Measurements from ENCODE around the gene SLC25A36. TPM values are rescaled to one million over a fixed set of nuclear protein-coding genes. Genes with fewer than 3 reads are reported as not detected.

The SLC25A36 gene
- total RNA-seq, 1 donor from 2014 or later: 98.4 TPM

DNA sequence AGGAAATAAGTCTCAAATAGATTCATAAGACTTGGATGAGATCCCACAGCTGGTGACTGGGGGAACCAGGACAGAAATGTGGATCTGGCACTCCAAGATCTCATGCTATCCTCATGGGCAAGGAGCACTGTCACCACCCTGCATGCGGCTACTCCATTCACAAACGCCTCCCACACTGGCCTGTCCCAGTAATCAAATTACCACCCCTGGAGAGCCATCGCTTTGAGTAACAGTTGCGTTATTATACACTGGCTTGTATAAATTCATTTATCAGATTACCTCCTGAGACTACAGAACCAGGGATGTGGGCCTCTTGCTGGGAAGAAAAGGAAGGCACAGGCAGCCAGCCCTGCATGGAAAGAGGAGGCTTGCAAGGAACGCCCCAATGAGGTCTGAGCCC, 27.9 kb upstream of the SLC25A36 start:
- H3K27me3 Mint-ChIP-seq: no peaks in the 10 kb centered on the region
- DNase-seq (ENCODE audit: extremely low spot score, unreplicated experiment): no peak
- H3K27ac Mint-ChIP-seq: no peak overlapping the region
- H3K4me3 Mint-ChIP-seq: no peak overlapping the region
- peaks cover 36% of the 10 kb centered on the region for H3K4me1 Mint-ChIP-seq (ENCODE audit: unreplicated experiment)
- no peaks in the 10 kb centered on the region for H3K36me3 Mint-ChIP-seq
- H3K9me3 Mint-ChIP-seq: no peaks in the 10 kb centered on the region
- TF ChIP-seq, protein P1, sequence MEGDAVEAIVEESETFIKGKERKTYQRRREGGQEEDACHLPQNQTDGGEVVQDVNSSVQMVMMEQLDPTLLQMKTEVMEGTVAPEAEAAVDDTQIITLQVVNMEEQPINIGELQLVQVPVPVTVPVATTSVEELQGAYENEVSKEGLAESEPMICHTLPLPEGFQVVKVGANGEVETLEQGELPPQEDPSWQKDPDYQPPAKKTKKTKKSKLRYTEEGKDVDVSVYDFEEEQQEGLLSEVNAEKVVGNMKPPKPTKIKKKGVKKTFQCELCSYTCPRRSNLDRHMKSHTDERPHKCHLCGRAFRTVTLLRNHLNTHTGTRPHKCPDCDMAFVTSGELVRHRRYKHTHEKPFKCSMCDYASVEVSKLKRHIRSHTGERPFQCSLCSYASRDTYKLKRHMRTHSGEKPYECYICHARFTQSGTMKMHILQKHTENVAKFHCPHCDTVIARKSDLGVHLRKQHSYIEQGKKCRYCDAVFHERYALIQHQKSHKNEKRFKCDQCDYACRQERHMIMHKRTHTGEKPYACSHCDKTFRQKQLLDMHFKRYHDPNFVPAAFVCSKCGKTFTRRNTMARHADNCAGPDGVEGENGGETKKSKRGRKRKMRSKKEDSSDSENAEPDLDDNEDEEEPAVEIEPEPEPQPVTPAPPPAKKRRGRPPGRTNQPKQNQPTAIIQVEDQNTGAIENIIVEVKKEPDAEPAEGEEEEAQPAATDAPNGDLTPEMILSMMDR (conservative IDR thresholded peaks at IDR 0.05): no peak

DNA sequence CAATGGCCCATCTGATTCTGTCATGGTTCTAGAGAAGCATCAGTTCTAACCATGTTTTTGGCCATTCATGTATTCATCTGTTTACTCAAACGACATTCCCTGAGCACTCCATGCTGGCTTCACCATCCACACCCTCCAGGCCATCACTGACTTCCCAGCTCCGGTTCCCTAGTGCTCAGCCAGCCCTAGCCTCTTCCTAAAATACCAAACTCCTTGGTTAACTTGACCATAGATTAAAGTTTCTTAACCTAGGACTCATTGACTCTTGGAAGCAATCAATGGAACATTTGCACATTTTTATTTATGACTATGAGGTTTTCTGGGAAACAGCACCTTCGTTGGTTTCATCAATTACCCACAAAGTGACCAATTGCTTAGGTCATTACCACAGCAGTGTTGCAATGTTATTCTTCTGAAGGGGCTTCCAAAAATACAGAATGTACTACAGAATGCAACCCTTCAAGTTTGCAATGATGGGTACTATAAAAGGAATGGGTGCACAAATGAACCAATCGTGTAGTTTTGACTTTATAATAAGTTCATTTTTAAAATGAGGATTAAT, 27.2 kb upstream of the SLC25A36 start:
- Mint-ChIP-seq H3K9me3 (no peaks in the 10 kb centered on the region), H3K4me1 (ENCODE audit: unreplicated experiment) (peaks cover 36% of the 10 kb centered on the region), H3K4me3 (no peak overlapping the region), H3K27ac (no peak overlapping the region), H3K27me3 (no peaks in the 10 kb centered on the region), H3K36me3 (no peaks in the 10 kb centered on the region)
- TF ChIP-seq, protein P1 (conservative IDR thresholded peaks at IDR 0.05): no peak
- DNase-seq (ENCODE audit: extremely low spot score, unreplicated experiment): no peak

- H3K4me3 Mint-ChIP-seq: no peak overlapping the region
- H3K27ac Mint-ChIP-seq: no peak overlapping the region
- no peak for DNase-seq (ENCODE audit: extremely low spot score, unreplicated experiment)
- TF ChIP-seq, protein P1 (conservative IDR thresholded peaks at IDR 0.05): no peak
- H3K36me3 Mint-ChIP-seq: no peaks in the 10 kb centered on the region
- no peaks in the 10 kb centered on the region for H3K9me3 Mint-ChIP-seq
- H3K27me3 Mint-ChIP-seq: no peaks in the 10 kb centered on the region
- H3K4me1 Mint-ChIP-seq (ENCODE audit: unreplicated experiment): peaks cover 28% of the 10 kb centered on the region
Measured at GRCh38 chr3:140916603-140917002, 25.0 kb upstream of the SLC25A36 start.

- peaks cover 18% of the 10 kb centered on the region for H3K4me1 Mint-ChIP-seq (ENCODE audit: unreplicated experiment)
- peak overlapping the region; percentile 48 for H3K4me3 Mint-ChIP-seq
- no peaks in the 10 kb centered on the region for H3K36me3 Mint-ChIP-seq
- H3K9me3 Mint-ChIP-seq: no peaks in the 10 kb centered on the region
- DNase-seq (ENCODE audit: extremely low spot score, unreplicated experiment): no peak
- TF ChIP-seq, protein P1 (conservative IDR thresholded peaks at IDR 0.05): no peak
- H3K27me3 Mint-ChIP-seq: no peaks in the 10 kb centered on the region
- no peak overlapping the region for H3K27ac Mint-ChIP-seq
Measured at GRCh38 chr3:140917772-140918171, 23.9 kb upstream of the SLC25A36 start.

DNA sequence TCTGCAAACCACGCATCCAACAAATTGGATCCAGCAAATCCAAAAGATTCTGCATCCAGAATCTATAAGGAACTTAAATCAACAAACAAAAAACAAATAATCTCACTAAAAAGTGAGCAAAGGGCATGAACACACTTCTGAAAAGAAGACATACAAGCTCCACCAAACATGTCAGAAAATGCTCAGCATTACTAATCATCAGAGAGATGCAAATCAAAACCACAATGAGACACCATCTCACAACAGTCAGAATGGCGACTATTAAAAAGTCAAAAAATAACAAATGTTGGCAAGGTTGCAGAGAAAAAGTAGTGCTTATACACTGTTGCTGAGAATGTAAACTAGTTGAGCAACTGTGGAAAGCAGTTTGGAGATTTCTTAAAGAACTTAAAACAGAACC, 21.6 kb upstream of the SLC25A36 start:
- H3K36me3 Mint-ChIP-seq: no peaks in the 10 kb centered on the region
- H3K27ac Mint-ChIP-seq: no peak overlapping the region
- DNase-seq (ENCODE audit: extremely low spot score, unreplicated experiment): no peak
- peaks cover 4% of the 10 kb centered on the region for H3K4me1 Mint-ChIP-seq (ENCODE audit: unreplicated experiment)
- TF ChIP-seq, protein P1 (conservative IDR thresholded peaks at IDR 0.05): no peak
- no peak overlapping the region for H3K4me3 Mint-ChIP-seq
- no peaks in the 10 kb centered on the region for H3K27me3 Mint-ChIP-seq
- no peaks in the 10 kb centered on the region for H3K9me3 Mint-ChIP-seq

- H3K27me3 Mint-ChIP-seq: no peaks in the 10 kb centered on the region
- no peak overlapping the region for H3K27ac Mint-ChIP-seq
- TF ChIP-seq, protein P1 (conservative IDR thresholded peaks at IDR 0.05): peak; percentile 61
- no peak for DNase-seq (ENCODE audit: extremely low spot score, unreplicated experiment)
- H3K4me1 Mint-ChIP-seq (ENCODE audit: unreplicated experiment): peaks cover 4% of the 10 kb centered on the region
- H3K9me3 Mint-ChIP-seq: no peaks in the 10 kb centered on the region
- H3K36me3 Mint-ChIP-seq: no peaks in the 10 kb centered on the region
- no peak overlapping the region for H3K4me3 Mint-ChIP-seq
Measured at GRCh38 chr3:140922634-140923033, 19.0 kb upstream of the SLC25A36 start.
